CD4-positive, alpha-beta T cell treated with Interleukin-6 at 100 ng/mL for 8 hours (primary cell): ENCODE results near the gene DISC1.
"Not testable (repeated sequence)": the region's sequence is repeated elsewhere in the genome, so short reads cannot be mapped to it uniquely, and the experiment has no call there.

ENCODE experiments used
- DNase-seq: peaks from one replicate; pipeline ENCODE4 v3.0.0-alpha.2; 2020; ENCODE audit warnings: mixed read lengths, low spot score

The DISC1 gene

DNA sequence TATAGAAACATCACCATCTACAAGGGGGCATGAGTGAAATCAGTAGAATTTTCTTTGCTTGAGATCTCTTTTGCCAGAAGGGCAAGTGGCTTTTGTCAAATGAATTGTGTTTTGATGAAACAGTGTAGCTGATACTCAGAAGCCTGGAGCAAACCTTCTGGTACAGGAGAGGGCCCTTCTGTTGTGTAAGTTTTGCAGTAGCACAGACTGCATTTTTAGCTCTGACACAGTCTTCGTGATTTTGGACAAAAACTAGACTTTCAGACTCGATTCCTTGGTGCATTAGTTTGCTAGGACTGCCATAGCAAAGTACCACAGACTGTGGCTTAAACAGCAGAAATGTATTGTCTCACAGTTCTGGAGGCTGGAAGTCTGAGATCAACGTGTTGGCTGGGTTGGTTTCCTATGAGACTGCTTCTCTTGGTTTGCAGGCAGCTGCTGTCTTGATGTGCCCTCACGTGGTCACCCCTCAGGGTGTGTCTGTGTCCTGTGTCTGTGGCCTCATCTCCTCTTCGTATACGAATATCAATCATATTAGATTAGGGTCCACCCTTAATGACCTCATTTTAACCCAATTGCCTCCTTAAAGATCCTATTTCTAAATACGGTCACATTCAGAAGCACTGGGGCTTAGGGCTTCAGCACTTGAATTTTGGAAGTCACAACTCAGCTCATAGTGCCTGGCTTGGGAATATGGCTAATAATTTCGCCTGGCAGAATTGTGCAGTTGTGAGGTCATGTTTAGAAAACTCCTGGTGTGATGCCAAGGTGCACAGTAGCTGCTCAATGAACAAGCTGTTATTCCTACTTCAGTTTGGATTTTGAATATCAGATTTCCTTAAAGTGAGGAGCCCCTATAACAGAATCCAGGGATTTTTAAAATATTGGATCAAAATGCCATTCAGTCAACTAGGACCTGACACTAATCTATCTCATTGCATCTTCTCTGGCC lies 21.2 kb upstream of the DISC1 start:
- DNase-seq, result no peak

GRCh38 chr1:231606712-231607111 lies 19.9 kb upstream of the DISC1 start:
- DNase-seq, result no peak

- no peak for DNase-seq
Measured at GRCh38 chr1:231610388-231610787, 16.2 kb upstream of the DISC1 start.

DNA sequence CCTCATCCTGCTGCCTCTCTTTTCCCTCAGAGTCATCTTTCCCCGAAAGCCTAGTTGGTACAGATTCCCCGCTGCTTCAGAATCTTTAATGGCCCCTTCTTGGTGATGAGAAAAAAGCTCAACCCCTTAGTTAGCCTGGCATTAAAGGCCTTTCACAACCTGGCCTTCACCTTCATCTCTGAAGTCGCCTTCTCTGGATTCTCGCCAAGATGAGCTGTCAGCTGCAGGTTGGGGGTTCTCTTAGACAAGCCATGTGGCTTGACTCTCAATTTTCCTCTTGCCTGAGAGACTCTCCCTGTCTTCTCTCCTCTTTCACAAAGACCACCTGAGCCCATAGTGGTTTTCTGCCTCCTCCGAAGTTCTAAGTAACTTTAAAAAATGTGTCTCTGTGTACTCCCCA lies 15.5 kb upstream of the DISC1 start:
- DNase-seq, result no peak

- DNase-seq, result no peak
Measured at GRCh38 chr1:231611851-231612250, 14.7 kb upstream of the DISC1 start.

- DNase-seq, result peak; percentile 73
Measured at GRCh38 chr1:231612393-231613089, 14.0 kb upstream of the DISC1 start.

DNA sequence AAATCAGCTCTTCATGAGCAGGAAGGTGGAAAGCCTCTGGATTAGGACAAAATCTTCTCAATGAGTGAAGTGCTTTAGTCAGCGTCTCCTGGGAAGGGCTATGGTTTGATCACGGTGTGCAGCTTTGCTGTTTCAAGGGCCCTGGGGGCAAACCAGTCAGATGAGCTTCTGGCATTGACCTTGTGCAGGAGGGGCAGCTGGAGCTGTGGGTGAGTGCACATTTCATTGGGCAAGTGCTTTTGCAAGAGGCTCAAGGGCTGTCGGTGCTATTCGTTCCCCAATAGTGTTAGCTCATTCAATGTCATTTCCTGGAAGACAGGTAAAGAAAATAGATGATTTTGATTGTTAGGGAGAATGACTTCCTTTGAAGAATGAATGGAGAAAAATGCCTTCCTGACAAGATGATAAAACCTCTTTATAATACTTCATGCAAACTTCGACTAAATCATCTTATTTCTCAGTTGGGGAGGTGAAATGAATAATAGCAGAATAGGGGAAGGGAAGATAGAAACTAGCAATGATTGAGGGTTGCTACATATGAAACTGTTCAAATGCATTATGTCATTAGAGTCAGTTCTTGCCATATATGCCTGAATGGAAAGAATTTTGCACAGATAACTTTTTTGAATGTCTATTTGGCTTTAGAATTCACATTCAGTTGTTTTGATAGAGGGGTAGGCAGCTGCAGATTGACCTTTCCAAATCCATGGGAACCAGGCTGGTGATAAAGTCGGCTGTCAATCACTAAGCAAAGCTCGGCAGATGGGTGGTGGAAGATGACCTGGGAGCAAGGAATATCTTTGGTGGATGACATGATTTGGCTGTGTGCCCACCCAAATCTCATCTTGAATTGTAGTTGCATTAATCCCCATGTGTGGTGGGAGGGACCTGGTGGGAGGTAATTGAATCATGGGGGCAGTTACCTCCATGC lies 12.9 kb upstream of the DISC1 start:
- no peak for DNase-seq

DNA sequence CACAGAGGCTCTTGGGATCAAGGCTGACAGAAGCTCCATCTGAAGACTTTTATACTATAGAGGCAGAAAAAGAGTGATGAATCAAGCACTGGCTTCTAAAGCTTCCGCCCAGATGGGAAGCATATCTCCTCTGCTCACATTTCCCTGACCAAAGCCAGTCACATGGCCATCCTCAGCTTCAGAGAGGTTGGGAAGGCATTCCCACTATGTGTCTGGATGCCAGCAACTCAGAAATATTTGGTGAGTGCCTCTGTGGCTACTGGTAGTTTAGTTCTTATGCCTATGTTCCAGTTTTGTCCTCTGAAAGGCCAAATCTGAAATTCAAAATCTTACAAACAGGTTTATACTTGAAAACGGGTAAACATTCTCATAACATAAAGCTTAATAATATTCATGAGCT lies 9.9 kb upstream of the DISC1 start:
- DNase-seq, result no peak

DNA sequence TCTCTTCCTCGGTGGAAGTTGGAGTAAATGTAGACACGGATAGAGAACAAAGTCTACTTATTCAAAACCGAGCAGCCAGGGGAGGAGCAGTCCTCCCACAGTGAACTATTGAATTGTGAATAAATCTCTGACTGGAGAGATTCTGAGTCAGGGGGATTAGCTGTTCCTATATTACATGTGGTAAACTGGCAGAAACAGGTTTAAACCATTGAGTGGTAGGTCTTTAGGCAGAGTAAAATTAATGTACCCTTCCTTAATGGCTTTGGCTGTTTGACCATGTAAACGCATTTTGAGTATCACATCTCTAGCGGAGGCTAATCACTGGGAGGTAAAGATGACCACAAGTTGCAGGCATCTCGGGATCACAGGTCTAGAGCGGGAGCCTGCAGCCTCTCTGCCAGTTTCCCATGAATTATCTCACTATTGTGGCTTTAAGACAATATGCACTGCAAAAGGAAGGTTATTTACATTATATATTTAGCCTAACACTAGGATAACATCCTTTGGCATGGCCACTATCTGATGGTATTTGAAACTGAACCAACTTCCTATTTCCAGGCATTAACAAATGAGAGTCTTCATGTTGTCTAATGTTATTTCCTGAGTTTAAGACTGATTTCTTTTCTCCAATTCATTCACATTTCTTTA lies 7.9 kb upstream of the DISC1 start:
- no peak for DNase-seq

DNA sequence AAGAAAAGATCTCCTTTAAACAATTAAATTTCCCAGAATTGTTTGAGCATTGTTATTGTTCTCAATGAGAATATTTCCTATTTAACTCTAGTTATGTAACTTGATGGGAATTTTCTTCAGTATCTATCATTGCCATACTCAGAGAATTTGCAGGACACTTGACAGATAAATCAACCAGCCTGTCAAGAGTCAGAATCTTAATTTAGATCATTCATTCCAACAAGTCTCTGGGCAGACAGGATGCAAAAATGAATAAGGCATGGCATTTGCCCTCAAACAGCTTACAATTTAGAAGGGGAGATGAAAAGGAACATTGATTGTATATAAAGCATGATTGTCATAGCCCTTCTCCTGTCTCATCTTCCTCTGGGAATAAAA lies 7.3 kb upstream of the DISC1 start:
- no peak for DNase-seq

DNA sequence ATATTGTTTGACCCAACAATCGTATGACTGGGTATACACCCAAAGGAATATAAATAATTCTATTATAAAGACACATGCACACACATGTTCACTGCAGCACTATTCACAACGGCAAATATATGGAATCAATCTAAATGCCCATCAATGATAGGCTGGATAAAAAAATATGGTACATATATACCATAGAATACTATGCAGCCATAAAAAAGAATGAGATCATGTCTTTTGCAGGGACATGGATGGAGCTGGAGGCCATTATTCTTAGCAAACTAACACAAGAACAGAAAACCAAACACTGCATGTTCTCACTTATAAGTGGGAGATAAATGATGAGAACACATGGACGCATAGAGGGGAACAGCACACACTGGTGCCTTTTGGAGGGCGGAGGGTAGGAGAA lies 1.5 kb upstream of the DISC1 start:
- DNase-seq, result not testable (repeated sequence)

GRCh38 chr1:231625975-231626534 lies 535 bp upstream of the DISC1 start:
- DNase-seq, result no peak

GRCh38 chr1:231626951-231627614 lies 493 bp downstream of the DISC1 start:
- peak; percentile 48 for DNase-seq

DNA sequence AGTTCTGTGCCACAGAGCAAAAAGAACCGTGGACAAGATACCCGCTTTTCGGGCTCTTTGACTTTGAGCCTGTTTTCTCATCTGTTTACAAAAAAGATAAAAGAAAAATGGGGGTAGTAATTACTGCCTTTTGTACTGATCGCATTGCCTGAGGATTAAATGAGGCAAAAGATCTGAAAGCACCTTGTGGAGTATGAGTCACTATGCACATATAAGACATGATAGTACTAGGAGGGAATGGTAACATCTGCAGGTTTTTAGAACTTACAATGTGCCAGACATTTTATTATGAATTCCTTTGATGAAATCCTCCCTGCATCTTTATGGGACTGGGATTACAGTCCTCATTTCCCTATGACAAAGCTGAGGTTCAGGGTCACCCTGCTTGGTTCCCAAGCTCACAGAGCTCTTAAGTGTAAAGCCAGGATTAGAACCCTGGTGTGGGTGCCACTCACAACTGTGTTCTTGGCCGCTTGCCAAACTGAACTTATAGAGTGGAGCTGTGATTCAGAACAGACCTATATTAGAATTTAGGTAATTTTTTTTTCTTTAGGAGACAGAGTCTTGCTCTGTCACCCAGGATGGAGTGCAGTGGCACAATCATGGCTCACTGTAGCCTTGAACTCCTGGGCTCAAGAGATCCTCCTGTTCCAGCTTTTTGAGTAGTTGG lies 1.8 kb downstream of the DISC1 start:
- DNase-seq, result peak; percentile 43

GRCh38 chr1:231629132-231629531 lies 2.5 kb downstream of the DISC1 start:
- DNase-seq, result peak; percentile 40

DNA sequence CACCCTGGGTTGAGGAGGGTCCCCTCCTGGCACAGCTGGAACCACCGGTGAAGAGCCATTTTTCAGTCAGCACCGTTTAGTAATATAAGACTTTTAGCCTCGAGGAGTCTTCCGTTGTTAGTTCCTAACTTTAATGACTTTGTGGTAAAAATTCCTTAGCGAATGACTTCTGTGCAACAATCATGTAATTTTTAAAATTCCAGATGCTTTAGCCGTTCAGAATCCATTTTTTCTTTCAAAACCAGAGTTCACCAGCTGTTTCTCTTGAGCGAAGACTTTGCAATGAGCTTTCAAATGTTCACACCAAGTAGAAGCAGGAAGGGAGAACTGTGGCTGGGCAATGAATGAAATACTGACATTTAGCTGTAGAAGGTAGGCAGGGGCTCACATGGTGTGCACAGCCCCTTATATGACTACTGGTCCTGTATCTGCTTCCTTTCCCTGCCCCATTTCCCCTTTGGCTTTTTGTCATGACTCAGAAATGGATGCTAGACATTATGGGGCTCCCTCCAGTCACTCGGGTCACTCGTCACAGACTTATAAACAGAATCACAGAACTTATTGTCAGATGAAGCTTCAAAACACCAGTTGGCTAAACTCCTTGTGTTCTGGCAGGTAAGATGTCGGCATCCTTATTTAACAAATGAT lies 4.1 kb downstream of the DISC1 start:
- DNase-seq, result no peak

GRCh38 chr1:231631717-231632116 lies 5.1 kb downstream of the DISC1 start:
- DNase-seq, result no peak

DNA sequence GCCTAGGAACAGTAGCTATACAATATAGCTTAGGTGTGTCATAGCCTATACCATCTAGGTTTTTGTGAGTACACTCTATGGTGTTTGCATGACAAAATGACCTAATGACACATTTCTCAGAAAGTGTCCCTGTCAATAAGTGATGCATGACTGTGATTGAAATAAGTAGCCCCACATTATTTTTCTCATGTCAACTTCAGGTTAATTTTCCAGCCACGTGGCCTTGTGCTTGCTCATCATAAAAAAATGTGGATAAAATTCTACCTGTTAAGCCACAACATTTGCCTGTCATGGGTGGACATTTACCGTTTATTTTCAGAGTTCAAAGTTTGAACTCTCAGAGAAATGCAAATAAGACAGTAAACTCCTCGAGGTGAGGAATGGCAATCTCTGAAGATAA lies 5.5 kb downstream of the DISC1 start:
- DNase-seq, result no peak

- no peak for DNase-seq
Measured at GRCh38 chr1:231634323-231635013, 7.9 kb downstream of the DISC1 start.
